Measurements from ENCODE around the gene GUCY1A2.
"Not testable (repeated sequence)": the region's sequence is repeated elsewhere in the genome, so short reads cannot be mapped to it uniquely, and the experiment has no call there.

GUCY1A2 gene

GRCh38 chr11:106840146-106840545 lies 178.1 kb downstream of the GUCY1A2 start:
- no peak for DNase-seq (ENCODE audit: low read depth in 2 of 2)

- DNase-seq (ENCODE audit: low read depth in 2 of 2), result no peak
Observed at GRCh38 chr11:106834567-106834966, 183.7 kb downstream of the GUCY1A2 start.

GRCh38 chr11:106828976-106829375 lies 189.3 kb downstream of the GUCY1A2 start:
- no peak for DNase-seq (ENCODE audit: low read depth in 2 of 2)

- DNase-seq (ENCODE audit: low read depth in 2 of 2), result no peak
Observed at GRCh38 chr11:106828576-106828975, 189.7 kb downstream of the GUCY1A2 start.

- no peak for DNase-seq (ENCODE audit: low read depth in 2 of 2)
Observed at GRCh38 chr11:106827687-106828086, 190.6 kb downstream of the GUCY1A2 start.

- DNase-seq (ENCODE audit: low read depth in 2 of 2), result not testable (repeated sequence)
Observed at GRCh38 chr11:106826558-106826957, 191.7 kb downstream of the GUCY1A2 start.

- DNase-seq (ENCODE audit: low read depth in 2 of 2), result no peak
Observed at GRCh38 chr11:106821826-106822225, 196.4 kb downstream of the GUCY1A2 start.

GRCh38 chr11:106821291-106821690 lies 197.0 kb downstream of the GUCY1A2 start:
- no peak for DNase-seq (ENCODE audit: low read depth in 2 of 2)

GRCh38 chr11:106818443-106818842 lies 199.8 kb downstream of the GUCY1A2 start:
- DNase-seq (ENCODE audit: low read depth in 2 of 2), result no peak

GRCh38 chr11:106815209-106815608 lies 203.1 kb downstream of the GUCY1A2 start:
- DNase-seq (ENCODE audit: low read depth in 2 of 2), result no peak

- no peak for DNase-seq (ENCODE audit: low read depth in 2 of 2)
Observed at GRCh38 chr11:106813806-106814205, 204.5 kb downstream of the GUCY1A2 start.

- DNase-seq (ENCODE audit: low read depth in 2 of 2), result no peak
Observed at GRCh38 chr11:106794058-106794457, 224.2 kb downstream of the GUCY1A2 start.

GRCh38 chr11:106789406-106789805 lies 228.9 kb downstream of the GUCY1A2 start:
- no peak for DNase-seq (ENCODE audit: low read depth in 2 of 2)

GRCh38 chr11:106787454-106787853 lies 230.8 kb downstream of the GUCY1A2 start:
- DNase-seq (ENCODE audit: low read depth in 2 of 2), result no peak

- DNase-seq (ENCODE audit: low read depth in 2 of 2), result no peak
Observed at GRCh38 chr11:106785913-106786650, 232.2 kb downstream of the GUCY1A2 start.

GRCh38 chr11:106777302-106777701 lies 241.0 kb downstream of the GUCY1A2 start:
- DNase-seq (ENCODE audit: low read depth in 2 of 2), result not testable (repeated sequence)

- no peak for DNase-seq (ENCODE audit: low read depth in 2 of 2)
Observed at GRCh38 chr11:106770489-106771085, 247.7 kb downstream of the GUCY1A2 start.

- DNase-seq (ENCODE audit: low read depth in 2 of 2), result no peak
Observed at GRCh38 chr11:106765469-106766258, 252.6 kb downstream of the GUCY1A2 start.

GRCh38 chr11:106763501-106763900 lies 254.8 kb downstream of the GUCY1A2 start:
- no peak for DNase-seq (ENCODE audit: low read depth in 2 of 2)

GRCh38 chr11:106761745-106762144 lies 256.5 kb downstream of the GUCY1A2 start:
- no peak for DNase-seq (ENCODE audit: low read depth in 2 of 2)

- no peak for DNase-seq (ENCODE audit: low read depth in 2 of 2)
Observed at GRCh38 chr11:106761240-106761639, 257.0 kb downstream of the GUCY1A2 start.

GRCh38 chr11:106748059-106748458 lies 270.2 kb downstream of the GUCY1A2 start:
- DNase-seq (ENCODE audit: low read depth in 2 of 2), result no peak

- DNase-seq (ENCODE audit: low read depth in 2 of 2), result no peak
Observed at GRCh38 chr11:106745941-106746340, 272.3 kb downstream of the GUCY1A2 start.
